ENCODE measurements around the gene S100A10.

Gene S100A10

GRCh38 chr1:152003846-152004442, 10.3 kb upstream of the S100A10 start:
- Histone ChIP-seq H4K20me1 (ENCODE audit: insufficient read depth, low read length, poor library complexity, severe bottlenecking) (no peaks in the 10 kb centered on the region), H2AFZ (ENCODE audit: low read length) (no peak overlapping the region), H3K9me2 (replicated peaks; ENCODE audit: low read depth, low read length) (no peaks in the 10 kb centered on the region), H3K4me3 (ENCODE audit: low read length, poor library complexity, severe bottlenecking) (no peak overlapping the region), H3K4me1 (ENCODE audit: insufficient read depth, low read length, poor library complexity, severe bottlenecking) (no peaks in the 10 kb centered on the region), H3K9ac (ENCODE audit: low read depth, low read length, poor library complexity, severe bottlenecking) (no peak overlapping the region), H3K36me3 (ENCODE audit: insufficient read depth, low read length) (no peaks in the 10 kb centered on the region), H3K27me3 (ENCODE audit: insufficient read depth, low read length, poor library complexity, severe bottlenecking) (no peaks in the 10 kb centered on the region), H3K79me2 (ENCODE audit: insufficient read depth, low read length) (no peaks in the 10 kb centered on the region), H3K4me2 (ENCODE audit: low read depth, low read length, poor library complexity, severe bottlenecking) (no peak overlapping the region), H3K9me3 (ENCODE audit: insufficient read depth, low read depth, low read length) (no peaks in the 10 kb centered on the region), H3F3A (ENCODE audit: low read depth) (no peaks in the 10 kb centered on the region)
- TF ChIP-seq CTCF (conservative IDR thresholded peaks at IDR 0.05; ENCODE audit: low read length) (peak; percentile 34), EZH2phosphoT487 (IDR thresholded peaks at IDR 0.05; ENCODE audit: borderline replicate concordance) (no peak)

DNA sequence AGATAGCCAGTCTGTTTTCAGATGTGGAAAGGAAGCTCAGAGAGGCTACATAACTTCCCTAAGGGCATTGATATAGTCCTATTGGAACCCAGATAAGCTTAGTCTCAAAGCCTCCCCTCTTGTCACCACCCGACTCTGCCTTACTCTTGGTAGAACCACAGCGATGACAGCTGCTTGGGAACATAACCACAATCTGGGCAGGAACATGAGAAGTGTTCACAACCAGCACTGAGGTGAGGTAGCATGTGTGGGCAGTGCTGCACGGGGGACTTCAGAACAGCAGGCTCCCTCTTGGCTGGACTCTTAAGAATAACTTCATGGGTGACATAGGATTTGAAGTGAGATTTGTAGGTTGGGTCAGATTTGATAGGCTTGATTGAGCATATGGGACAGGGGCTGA, 9.3 kb upstream of the S100A10 start:
- H3K9ac ChIP-seq (ENCODE audit: low read depth, low read length, poor library complexity, severe bottlenecking), result no peak overlapping the region
- H2AFZ ChIP-seq (ENCODE audit: low read length), result no peak overlapping the region
- H3K4me3 ChIP-seq (ENCODE audit: low read length, poor library complexity, severe bottlenecking), result no peak overlapping the region
- H3K79me2 ChIP-seq (ENCODE audit: insufficient read depth, low read length), result no peaks in the 10 kb centered on the region
- H3K9me2 ChIP-seq (replicated peaks; ENCODE audit: low read depth, low read length), result no peaks in the 10 kb centered on the region
- no peaks in the 10 kb centered on the region for H3K4me1 ChIP-seq (ENCODE audit: insufficient read depth, low read length, poor library complexity, severe bottlenecking)
- no peaks in the 10 kb centered on the region for H3K36me3 ChIP-seq (ENCODE audit: insufficient read depth, low read length)
- TF ChIP-seq EZH2phosphoT487 (IDR thresholded peaks at IDR 0.05; ENCODE audit: borderline replicate concordance) (no peak), CTCF (conservative IDR thresholded peaks at IDR 0.05; ENCODE audit: low read length) (no peak)
- H3F3A ChIP-seq (ENCODE audit: low read depth), result no peaks in the 10 kb centered on the region
- H3K9me3 ChIP-seq (ENCODE audit: insufficient read depth, low read depth, low read length), result no peaks in the 10 kb centered on the region
- no peaks in the 10 kb centered on the region for H3K27me3 ChIP-seq (ENCODE audit: insufficient read depth, low read length, poor library complexity, severe bottlenecking)
- no peaks in the 10 kb centered on the region for H4K20me1 ChIP-seq (ENCODE audit: insufficient read depth, low read length, poor library complexity, severe bottlenecking)
- no peak overlapping the region for H3K4me2 ChIP-seq (ENCODE audit: low read depth, low read length, poor library complexity, severe bottlenecking)

DNA sequence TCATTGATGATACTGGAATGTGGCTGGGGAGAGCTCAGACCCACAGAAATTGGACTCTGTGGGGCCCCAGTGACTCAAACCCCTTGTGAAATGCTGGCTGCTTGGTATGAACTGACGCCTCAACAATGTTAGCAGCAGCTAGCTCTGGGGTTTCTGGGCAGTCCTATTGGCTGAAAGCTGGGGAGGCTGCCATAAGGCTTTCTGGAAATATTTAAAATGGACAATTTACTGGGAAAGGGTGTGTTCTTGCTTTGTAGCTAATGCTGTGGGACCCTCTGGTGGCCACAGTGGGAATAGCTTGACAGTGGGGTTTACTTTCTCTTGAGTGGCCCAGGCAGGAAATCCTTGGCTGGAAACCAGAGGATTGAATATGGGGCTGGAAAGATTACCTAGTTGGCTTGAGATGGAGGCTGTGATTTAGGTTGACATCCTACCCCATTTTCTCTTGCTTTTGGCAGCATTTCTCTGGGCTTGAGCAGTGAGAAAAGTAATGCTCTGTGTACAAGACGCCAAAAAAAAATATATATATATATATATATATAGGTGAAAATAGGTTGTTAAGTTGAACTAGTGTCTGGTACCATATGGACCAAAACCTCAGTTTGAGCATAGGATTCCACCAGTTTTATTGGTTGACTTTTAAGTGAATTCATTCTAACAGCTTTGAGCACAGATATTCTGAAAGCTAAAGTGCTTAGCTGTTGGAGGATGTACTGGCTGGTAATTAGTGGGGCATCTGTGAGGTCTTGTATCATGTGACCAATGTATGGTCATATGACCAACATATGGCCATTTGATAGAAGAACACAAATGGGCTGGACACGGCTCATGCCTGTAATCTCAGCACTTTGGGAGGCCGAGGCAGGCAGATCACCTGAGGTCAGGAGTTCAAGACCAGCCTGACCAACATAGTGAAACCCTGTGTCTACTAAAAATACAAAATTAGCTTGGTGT, 8.2 kb upstream of the S100A10 start:
- Histone ChIP-seq H4K20me1 (ENCODE audit: insufficient read depth, low read length, poor library complexity, severe bottlenecking) (no peaks in the 10 kb centered on the region), H3K36me3 (ENCODE audit: insufficient read depth, low read length) (no peaks in the 10 kb centered on the region), H3K4me3 (ENCODE audit: low read length, poor library complexity, severe bottlenecking) (no peak overlapping the region), H3K9ac (ENCODE audit: low read depth, low read length, poor library complexity, severe bottlenecking) (no peak overlapping the region), H2AFZ (ENCODE audit: low read length) (no peak overlapping the region), H3K27me3 (ENCODE audit: insufficient read depth, low read length, poor library complexity, severe bottlenecking) (no peaks in the 10 kb centered on the region), H3F3A (ENCODE audit: low read depth) (no peaks in the 10 kb centered on the region), H3K9me2 (replicated peaks; ENCODE audit: low read depth, low read length) (no peaks in the 10 kb centered on the region), H3K4me2 (ENCODE audit: low read depth, low read length, poor library complexity, severe bottlenecking) (no peak overlapping the region), H3K9me3 (ENCODE audit: insufficient read depth, low read depth, low read length) (no peaks in the 10 kb centered on the region), H3K4me1 (ENCODE audit: insufficient read depth, low read length, poor library complexity, severe bottlenecking) (no peaks in the 10 kb centered on the region), H3K79me2 (ENCODE audit: insufficient read depth, low read length) (no peaks in the 10 kb centered on the region)
- no peak for TF ChIP-seq EZH2phosphoT487 (IDR thresholded peaks at IDR 0.05; ENCODE audit: borderline replicate concordance)
- TF ChIP-seq CTCF (conservative IDR thresholded peaks at IDR 0.05; ENCODE audit: low read length), result peak; percentile 98
